HG02571 (cell line): ENCODE measurements around the gene CENPO.

ENCODE experiments used
- ATAC-seq: cut with Tn5 transposase; IDR thresholded peaks from one replicate; pipeline ENCODE4 v1.9.1; 2021; ENCODE audit warnings: mild to moderate bottlenecking, moderate library complexity; ENCODE audit not compliant: unreplicated experiment

Gene CENPO

GRCh38 chr2:24836206-24836605 lies 43.0 kb downstream of the CENPO start:
- ATAC-seq = no peak

- no peak for ATAC-seq
Measured at GRCh38 chr2:24836706-24837105, 43.5 kb downstream of the CENPO start.

GRCh38 chr2:24837996-24838513 lies 44.8 kb downstream of the CENPO start:
- no peak for ATAC-seq

GRCh38 chr2:24838541-24838940 lies 45.3 kb downstream of the CENPO start:
- no peak for ATAC-seq

DNA sequence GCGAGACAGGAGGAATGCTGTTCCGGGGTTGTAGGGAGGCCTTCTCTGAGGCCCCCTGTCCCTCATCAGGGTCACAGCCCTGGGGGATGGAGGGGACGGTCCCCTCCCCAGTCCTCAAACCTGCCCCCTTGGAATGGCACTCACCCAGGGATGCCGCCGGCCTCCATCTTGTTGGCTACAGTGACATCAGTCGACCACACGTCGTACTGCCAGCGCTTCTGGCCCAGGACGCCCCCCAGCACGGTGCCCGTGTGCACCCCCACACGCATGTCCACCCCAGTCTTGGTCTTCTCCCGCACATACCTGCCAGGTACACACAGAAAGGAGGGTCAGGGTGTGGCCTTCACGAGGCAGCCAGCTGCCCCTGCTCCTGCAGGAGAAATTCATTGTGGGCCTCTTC lies 46.5 kb downstream of the CENPO start:
- no peak for ATAC-seq

- ATAC-seq = no peak
Measured at GRCh38 chr2:24840164-24840869, 47.1 kb downstream of the CENPO start.

- no peak for ATAC-seq
Measured at GRCh38 chr2:24840962-24841945, 48.0 kb downstream of the CENPO start.

- no peak for ATAC-seq
Measured at GRCh38 chr2:24842081-24843050, 49.1 kb downstream of the CENPO start.

- ATAC-seq = no peak
Measured at GRCh38 chr2:24843330-24843860, 50.2 kb downstream of the CENPO start.

- ATAC-seq = no peak
Measured at GRCh38 chr2:24844023-24844685, 50.9 kb downstream of the CENPO start.

- ATAC-seq = no peak
Measured at GRCh38 chr2:24845691-24846090, 52.5 kb downstream of the CENPO start.

DNA sequence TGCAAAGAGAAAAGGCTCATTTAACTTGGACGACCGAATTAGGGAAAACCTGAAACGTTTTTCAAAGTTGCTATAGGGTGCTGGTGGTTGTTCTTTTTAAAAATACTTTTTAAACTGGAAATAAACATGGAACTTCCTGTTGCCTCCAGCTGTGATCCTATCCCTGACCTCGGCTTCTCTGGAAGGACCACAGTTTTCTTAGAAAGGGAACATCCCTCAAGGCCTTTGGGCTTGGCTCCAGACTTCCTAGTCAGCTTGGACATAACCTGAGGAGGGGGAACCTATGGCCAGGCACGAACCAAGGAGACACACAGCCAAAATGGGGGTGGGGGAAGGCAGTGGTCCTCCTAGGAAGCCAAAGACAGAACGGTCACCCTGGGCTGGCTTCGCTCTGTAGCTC lies 57.7 kb downstream of the CENPO start:
- no peak for ATAC-seq

- ATAC-seq = no peak
Measured at GRCh38 chr2:24852026-24852425, 58.8 kb downstream of the CENPO start.

- ATAC-seq = no peak
Measured at GRCh38 chr2:24852431-24853020, 59.3 kb downstream of the CENPO start.

GRCh38 chr2:24853046-24853445 lies 59.8 kb downstream of the CENPO start:
- no peak for ATAC-seq

- no peak for ATAC-seq
Measured at GRCh38 chr2:24853996-24854395, 60.8 kb downstream of the CENPO start.

DNA sequence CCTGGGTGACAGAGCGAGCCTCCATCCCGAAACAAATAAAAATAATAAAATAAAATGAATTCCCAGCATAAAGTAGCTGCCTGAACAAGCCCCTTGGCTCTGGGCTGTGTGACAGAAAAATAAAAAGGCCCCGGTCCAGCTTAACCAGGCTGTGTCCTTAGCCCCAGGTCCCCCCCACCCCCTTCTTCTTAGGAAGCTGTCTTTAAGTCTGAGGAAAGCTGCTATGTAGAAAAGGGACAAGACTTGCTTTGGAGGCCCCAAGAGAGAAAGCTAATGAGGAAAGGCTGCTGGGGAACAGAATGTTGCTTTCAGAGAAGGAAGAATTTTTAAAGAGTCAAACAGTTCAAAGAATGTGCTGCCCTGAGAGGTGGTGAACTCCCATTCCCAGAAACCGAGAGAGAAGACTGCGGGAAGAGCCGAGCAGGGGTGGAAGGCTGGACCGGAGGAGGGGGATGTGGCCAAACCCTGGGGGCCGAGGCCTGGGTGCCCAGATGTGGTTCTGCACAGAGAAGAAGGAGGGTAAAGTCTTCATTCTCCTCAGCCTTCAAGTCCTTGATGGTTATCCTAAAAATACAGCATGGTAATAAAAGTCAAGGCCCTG lies 61.9 kb downstream of the CENPO start:
- no peak for ATAC-seq

DNA sequence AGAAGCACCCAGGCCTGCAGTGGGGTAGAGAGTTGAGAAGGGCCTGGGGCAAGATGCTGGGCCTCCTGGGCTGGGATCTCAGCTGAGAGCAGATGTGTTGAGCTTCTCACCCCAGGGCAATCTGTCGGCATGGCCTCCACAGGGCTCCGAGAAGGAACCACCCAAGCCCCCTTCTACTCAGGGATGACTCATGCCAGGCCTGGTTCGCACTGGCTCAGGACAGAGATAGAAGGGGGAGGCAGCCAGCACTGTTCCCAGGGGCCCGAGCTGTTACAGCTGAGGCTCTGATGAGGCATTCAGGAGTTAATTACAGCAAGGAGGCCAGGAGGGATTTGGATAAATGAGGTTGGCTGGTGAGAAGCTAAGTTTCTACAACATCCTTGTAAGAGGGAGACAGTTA lies 62.5 kb downstream of the CENPO start:
- no peak for ATAC-seq

- ATAC-seq = no peak
Measured at GRCh38 chr2:24856791-24857211, 63.6 kb downstream of the CENPO start.
